GM12891 (cell line): Measurements from ENCODE around the gene MFSD1.

ENCODE experiments used
- PAX5 ChIP-seq: IDR thresholded peaks from 2 replicates; pipeline ENCODE4 v1.6.1; 2011; ENCODE audit warnings: low read length, moderate library complexity, mild to moderate bottlenecking; ENCODE audit not compliant: insufficient read depth, severe bottlenecking
- POLR2A ChIP-seq: IDR thresholded peaks from 2 replicates; pipeline ENCODE4 v1.6.1; 2011; ENCODE audit warnings: low read depth, low read length, control low read depth
- POLR2AphosphoS5 ChIP-seq: IDR thresholded peaks from 2 replicates; pipeline ENCODE4 v1.6.1; 2011; ENCODE audit warnings: low read depth, low read length, control low read depth
- POU2F2 ChIP-seq: IDR thresholded peaks from 2 replicates; pipeline ENCODE4 v1.6.1; 2011; ENCODE audit warnings: low read depth, mild to moderate bottlenecking, control low read depth, low read length, moderate library complexity
- SPI1 ChIP-seq: IDR thresholded peaks from 2 replicates; pipeline ENCODE4 v1.6.1; 2011; ENCODE audit warnings: low read depth, low read length, control low read depth
- TAF1 ChIP-seq: IDR thresholded peaks from 2 replicates; pipeline ENCODE4 v1.6.1; 2011; ENCODE audit warnings: low read depth, low read length, control low read depth

DNA sequence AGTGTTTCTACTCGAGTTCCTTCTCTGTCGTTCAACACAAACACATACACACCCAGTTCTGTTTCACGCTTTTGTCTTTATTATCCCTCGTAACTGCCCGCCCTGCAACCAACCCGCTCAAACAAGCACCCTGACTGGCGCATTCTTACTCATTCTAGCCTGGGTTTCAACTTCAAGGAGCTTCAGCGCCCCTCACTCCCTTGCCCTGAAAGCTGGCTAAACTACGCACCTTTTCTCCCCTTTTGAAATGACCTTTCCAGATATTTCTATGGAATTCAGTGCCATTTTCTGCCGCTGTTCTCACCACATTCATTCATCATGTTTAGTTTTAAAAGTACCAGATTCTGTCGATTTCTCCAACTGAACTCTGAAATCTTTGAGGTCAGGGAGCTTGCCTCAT is 653 bp upstream of the MFSD1 start:
- TF ChIP-seq POLR2AphosphoS5 = no peak
- TF ChIP-seq PAX5 = no peak
- no peak for TF ChIP-seq POLR2A
- TF ChIP-seq TAF1 = no peak
- TF ChIP-seq SPI1 = no peak
- no peak for TF ChIP-seq POU2F2
